Activated CD4-positive, alpha-beta T cell treated with anti-CD3 and anti-CD28 coated beads, Interleukin-2, amount 10 ng/mL, durations not matched to agents 24 days and 14 days (primary cell): ENCODE results near the gene TSPAN18. TPM values are rescaled to one million over a fixed set of nuclear protein-coding genes. Genes with fewer than 3 reads are reported as not detected.

Experiments
- DNase-seq: peaks from one replicate; pipeline ENCODE4 v3.0.0; 2022
- H3K27ac Mint-ChIP-seq: one replicate; pipeline ENCODE4 v1.8.0; 2022; ENCODE audit warnings: mild to moderate bottlenecking, mixed read lengths
- H3K27me3 Mint-ChIP-seq: one replicate; pipeline ENCODE4 v1.8.0; 2022; ENCODE audit warnings: mixed read lengths
- H3K36me3 Mint-ChIP-seq: one replicate; pipeline ENCODE4 v1.8.0; 2022; ENCODE audit warnings: low read depth, mild to moderate bottlenecking, mixed read lengths
- H3K4me1 Mint-ChIP-seq: one replicate; pipeline ENCODE4 v1.8.0; 2021; ENCODE audit warnings: mixed read lengths
- H3K4me3 Mint-ChIP-seq: one replicate; pipeline ENCODE4 v1.8.0; 2022; ENCODE audit warnings: mild to moderate bottlenecking, moderate library complexity, mixed read lengths
- H3K9me3 Mint-ChIP-seq: one replicate; pipeline ENCODE4 v1.8.0; 2021; ENCODE audit warnings: mixed read lengths
- intact Hi-C: fragments of 100-400 bp; cut with micrococcal nuclease; formaldehyde crosslinking; loops from one replicate; pipeline ENCODE4 v1.15.1; 2023
- total RNA-seq: library from RNA; stranded (reverse); gene quantifications from 2 replicates; pipeline ENCODE4 v1.2.3, GENCODE V29; 2022

The TSPAN18 gene
- total RNA-seq, 1 donor from 2014 or later: 1.4 TPM

DNA sequence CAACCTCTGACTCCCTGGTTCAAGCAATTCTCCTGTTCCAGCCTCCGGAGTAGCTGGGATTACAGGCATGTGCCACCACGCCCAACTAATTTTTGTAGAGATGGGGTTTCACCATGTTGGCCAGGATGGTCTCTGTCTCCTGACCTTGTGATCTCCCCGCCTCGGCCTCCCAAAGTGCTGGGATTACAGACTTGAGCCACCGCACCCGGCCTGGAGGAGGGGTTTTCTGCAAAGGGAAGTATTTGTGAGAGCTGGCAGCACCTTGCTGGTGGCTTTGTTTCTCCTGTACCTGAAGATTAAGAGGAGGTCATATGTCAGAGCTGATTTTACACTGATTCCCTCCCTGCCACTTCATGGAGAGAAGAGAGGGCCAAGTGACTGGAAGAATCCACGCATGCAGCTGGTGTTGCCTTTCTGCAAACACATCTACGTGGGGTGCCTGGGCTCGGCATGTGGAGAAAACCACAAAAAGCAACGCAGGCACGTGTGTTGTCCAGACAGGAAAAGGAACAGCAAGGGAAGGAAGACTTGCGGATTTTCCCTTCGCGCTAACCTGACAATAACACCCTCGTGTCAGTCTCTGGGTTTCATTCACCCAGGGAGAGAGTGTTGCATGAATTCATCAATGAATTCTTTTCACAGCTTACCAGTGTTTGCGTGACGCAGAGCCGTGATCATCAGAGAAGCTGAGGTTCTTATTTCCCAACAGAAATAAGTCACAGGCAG is 61.9 kb downstream of the TSPAN18 start:
- H3K27ac Mint-ChIP-seq: no peak overlapping the region
- intact Hi-C loops: no loop called here

GRCh38 chr11:44789496-44789895 is 62.7 kb downstream of the TSPAN18 start:
- H3K27ac Mint-ChIP-seq: no peak overlapping the region
- H3K4me1 Mint-ChIP-seq: peaks cover 2% of the 10 kb centered on the region
- intact Hi-C loops: no loop called here

More for the DNA sequence above, 61.9 kb downstream of the TSPAN18 start:
- H3K36me3 Mint-ChIP-seq: peaks cover 1% of the 10 kb centered on the region
- H3K4me1 Mint-ChIP-seq: peaks cover 2% of the 10 kb centered on the region
- DNase-seq: no peak
- no peaks in the 10 kb centered on the region for H3K27me3 Mint-ChIP-seq
- H3K9me3 Mint-ChIP-seq: no peaks in the 10 kb centered on the region
- no peak overlapping the region for H3K4me3 Mint-ChIP-seq

GRCh38 chr11:44790211-44790610 is 63.4 kb downstream of the TSPAN18 start:
- Mint-ChIP-seq H3K27ac (no peak overlapping the region), H3K36me3 (peaks cover 1% of the 10 kb centered on the region), H3K4me3 (no peak overlapping the region), H3K4me1 (peaks cover 2% of the 10 kb centered on the region), H3K27me3 (no peaks in the 10 kb centered on the region), H3K9me3 (no peaks in the 10 kb centered on the region)
- intact Hi-C loops: no loop called here
- DNase-seq: no peak

More at GRCh38 chr11:44789496-44789895, 62.7 kb downstream of the TSPAN18 start:
- H3K4me3 Mint-ChIP-seq: no peak overlapping the region
- H3K27me3 Mint-ChIP-seq: no peaks in the 10 kb centered on the region
- peaks cover 1% of the 10 kb centered on the region for H3K36me3 Mint-ChIP-seq
- no peaks in the 10 kb centered on the region for H3K9me3 Mint-ChIP-seq
- no peak for DNase-seq

GRCh38 chr11:44791316-44791925 is 64.7 kb downstream of the TSPAN18 start:
- Mint-ChIP-seq H3K27me3 (no peaks in the 10 kb centered on the region), H3K36me3 (peaks cover 1% of the 10 kb centered on the region), H3K4me3 (no peak overlapping the region), H3K9me3 (no peaks in the 10 kb centered on the region), H3K4me1 (peaks cover 2% of the 10 kb centered on the region), H3K27ac (no peak overlapping the region)
- intact Hi-C loops: no loop called here
- DNase-seq: no peak

- intact Hi-C loops: no loop called here
- no peaks in the 10 kb centered on the region for H3K9me3 Mint-ChIP-seq
Observed at GRCh38 chr11:44792171-44792570, 65.4 kb downstream of the TSPAN18 start.

GRCh38 chr11:44793350-44794090 is 66.8 kb downstream of the TSPAN18 start:
- Mint-ChIP-seq H3K27ac (no peak overlapping the region), H3K4me3 (no peak overlapping the region), H3K4me1 (peaks cover 2% of the 10 kb centered on the region), H3K27me3 (no peaks in the 10 kb centered on the region), H3K9me3 (no peaks in the 10 kb centered on the region), H3K36me3 (peaks cover 1% of the 10 kb centered on the region)
- DNase-seq: no peak
- intact Hi-C loops: no loop called here

More at GRCh38 chr11:44792171-44792570, 65.4 kb downstream of the TSPAN18 start:
- Mint-ChIP-seq H3K4me3 (no peak overlapping the region), H3K36me3 (peaks cover 1% of the 10 kb centered on the region), H3K27me3 (no peaks in the 10 kb centered on the region), H3K27ac (no peak overlapping the region), H3K4me1 (peaks cover 2% of the 10 kb centered on the region)
- DNase-seq: no peak

GRCh38 chr11:44795803-44796535 is 69.2 kb downstream of the TSPAN18 start:
- H3K36me3 Mint-ChIP-seq: no peaks in the 10 kb centered on the region
- intact Hi-C loops: no loop called here
- no peaks in the 10 kb centered on the region for H3K27me3 Mint-ChIP-seq
- DNase-seq: no peak
- H3K4me1 Mint-ChIP-seq: no peaks in the 10 kb centered on the region
- no peaks in the 10 kb centered on the region for H3K9me3 Mint-ChIP-seq
- no peak overlapping the region for H3K27ac Mint-ChIP-seq
- H3K4me3 Mint-ChIP-seq: no peak overlapping the region

DNA sequence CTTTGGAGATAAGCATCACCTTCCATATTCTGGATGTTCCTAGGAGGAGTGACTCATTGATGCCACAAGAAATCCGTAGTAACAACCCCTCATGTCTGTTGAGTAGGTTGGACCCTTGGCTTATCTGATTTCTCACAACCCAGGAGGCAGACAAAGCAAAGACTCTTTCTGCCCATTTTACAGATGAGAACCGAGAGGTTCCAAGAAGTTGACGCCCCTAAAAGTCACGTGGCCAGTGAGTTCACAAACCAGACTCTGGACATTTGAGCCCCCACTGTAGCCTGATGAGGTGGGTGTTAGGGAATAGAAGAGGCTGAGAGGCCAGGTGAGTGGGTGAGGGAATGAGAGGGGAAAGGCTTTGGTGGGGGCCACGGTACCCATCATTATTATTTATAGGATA is 70.3 kb downstream of the TSPAN18 start:
- DNase-seq: no peak
- intact Hi-C loops: no loop called here
- H3K27me3 Mint-ChIP-seq: no peaks in the 10 kb centered on the region
- H3K4me3 Mint-ChIP-seq: no peak overlapping the region
- no peaks in the 10 kb centered on the region for H3K36me3 Mint-ChIP-seq
- H3K4me1 Mint-ChIP-seq: no peaks in the 10 kb centered on the region
- H3K27ac Mint-ChIP-seq: no peak overlapping the region
- no peaks in the 10 kb centered on the region for H3K9me3 Mint-ChIP-seq

DNA sequence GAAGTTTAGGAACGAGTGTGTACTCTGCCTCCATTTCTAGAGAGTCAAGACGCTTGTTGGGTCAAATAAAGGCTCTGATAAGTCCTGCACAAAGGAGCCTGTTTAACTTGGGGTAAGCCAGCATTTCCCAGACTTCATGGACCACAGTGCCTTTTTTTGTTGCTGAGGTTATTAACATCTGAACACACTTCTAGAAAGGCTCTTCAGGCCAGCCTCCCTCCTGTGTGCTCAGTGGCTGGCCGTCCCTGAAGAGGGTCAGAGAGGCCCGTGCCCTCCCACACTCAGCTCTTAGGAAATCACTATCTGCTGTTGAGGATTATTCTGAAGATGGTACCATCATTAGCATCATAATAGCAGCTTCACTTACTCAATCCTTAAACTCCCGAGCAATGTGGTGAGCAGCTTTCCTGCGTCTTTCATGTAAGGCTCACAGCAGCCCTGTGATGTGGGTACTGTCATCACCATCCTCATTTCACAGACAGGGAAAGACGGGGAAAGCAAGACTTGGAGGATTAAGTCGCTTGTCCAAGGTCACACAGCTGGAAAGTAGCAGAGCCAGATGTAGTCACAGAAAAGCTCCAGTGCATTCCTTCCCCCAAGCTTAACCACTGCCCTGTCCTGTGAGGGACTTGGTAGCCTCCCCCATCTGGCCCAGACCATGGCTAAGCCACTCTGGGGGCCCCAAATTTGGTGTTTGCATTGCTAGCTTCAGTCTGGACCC is 71.3 kb downstream of the TSPAN18 start:
- H3K27me3 Mint-ChIP-seq: peaks cover 2% of the 10 kb centered on the region
- no peaks in the 10 kb centered on the region for H3K9me3 Mint-ChIP-seq
- intact Hi-C loops: no loop called here
- no peaks in the 10 kb centered on the region for H3K4me1 Mint-ChIP-seq
- no peak for DNase-seq
- no peak overlapping the region for H3K4me3 Mint-ChIP-seq
- no peaks in the 10 kb centered on the region for H3K36me3 Mint-ChIP-seq
- H3K27ac Mint-ChIP-seq: no peak overlapping the region

GRCh38 chr11:44798607-44798972 is 71.8 kb downstream of the TSPAN18 start:
- Mint-ChIP-seq H3K4me1 (no peaks in the 10 kb centered on the region), H3K9me3 (no peaks in the 10 kb centered on the region), H3K27ac (no peak overlapping the region), H3K4me3 (no peak overlapping the region), H3K27me3 (peaks cover 7% of the 10 kb centered on the region), H3K36me3 (no peaks in the 10 kb centered on the region)
- no peak for DNase-seq
- intact Hi-C loops: no loop called here

GRCh38 chr11:44799012-44799411 is 72.2 kb downstream of the TSPAN18 start:
- intact Hi-C loops: no loop called here
- Mint-ChIP-seq H3K4me3 (no peak overlapping the region), H3K36me3 (no peaks in the 10 kb centered on the region), H3K27me3 (peaks cover 7% of the 10 kb centered on the region), H3K9me3 (no peaks in the 10 kb centered on the region), H3K4me1 (no peaks in the 10 kb centered on the region), H3K27ac (no peak overlapping the region)
- no peak for DNase-seq

- H3K36me3 Mint-ChIP-seq: no peaks in the 10 kb centered on the region
- no peak overlapping the region for H3K4me3 Mint-ChIP-seq
- no peak for DNase-seq
- intact Hi-C loops: no loop called here
- H3K27me3 Mint-ChIP-seq: peaks cover 7% of the 10 kb centered on the region
- H3K4me1 Mint-ChIP-seq: no peaks in the 10 kb centered on the region
- H3K27ac Mint-ChIP-seq: no peak overlapping the region
- no peaks in the 10 kb centered on the region for H3K9me3 Mint-ChIP-seq
Observed at GRCh38 chr11:44802347-44802746, 75.6 kb downstream of the TSPAN18 start.

DNA sequence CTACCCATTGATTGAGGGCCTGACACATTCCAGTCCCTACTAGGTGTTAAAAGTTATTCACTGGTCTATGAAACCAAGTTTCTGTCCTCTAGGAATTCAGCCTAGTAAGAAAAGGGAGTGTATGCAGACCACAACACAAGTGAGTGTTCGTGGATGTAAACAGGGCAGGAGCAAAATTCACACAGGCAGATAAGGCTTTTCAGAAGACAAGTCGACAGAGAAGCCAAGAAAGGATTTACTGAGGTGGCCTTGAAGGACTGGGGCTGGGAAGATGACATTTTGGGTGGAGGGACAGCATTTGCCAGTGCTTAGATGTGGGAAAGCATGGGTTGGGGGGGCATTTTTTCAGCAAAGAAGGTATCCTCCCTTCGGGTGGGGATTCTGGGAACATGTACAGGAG is 76.2 kb downstream of the TSPAN18 start:
- Mint-ChIP-seq H3K9me3 (no peaks in the 10 kb centered on the region), H3K27me3 (peaks cover 7% of the 10 kb centered on the region), H3K4me3 (no peak overlapping the region), H3K27ac (no peak overlapping the region), H3K4me1 (no peaks in the 10 kb centered on the region), H3K36me3 (no peaks in the 10 kb centered on the region)
- no peak for DNase-seq
- intact Hi-C loops: no loop called here
